SK-N-SH (cell line): ENCODE measurements around the gene NAP1L5. TPM values are rescaled to one million over a fixed set of nuclear protein-coding genes. Genes with fewer than 3 reads are reported as not detected.

Experiments used
- CTCF ChIA-PET: fragments of 300-600, 350-600 bp; formaldehyde crosslinking; extraction: SDS; loops from one replicate; lab custom pipeline; 2021; lab: Yijun Ruan, JAX
- POLR2A ChIA-PET: fragments of 350-600 bp; sonication (Branson Sonifier 250); formaldehyde crosslinking; extraction: SDS; loops from one replicate; lab custom pipeline; 2020; ENCODE audit warnings: antibody characterized with exemption, inconsistent platforms; lab: Yijun Ruan, JAX
- DNase-seq: peaks from one replicate; pipeline ENCODE4 v3.0.0; 2012
- H2AFZ ChIP-seq: fragments of 200-600 bp; sonication (generic); 2 replicates; pipeline ENCODE4 v1.8.1; 2016; ENCODE audit warnings: antibody characterized with exemption, mild to moderate bottlenecking, low read depth
- H3F3A ChIP-seq: fragments of 200-600 bp; sonication (generic); replicated peaks from 2 replicates; pipeline ENCODE3; 2016; ENCODE audit warnings: antibody characterized with exemption, mild to moderate bottlenecking; ENCODE audit not compliant: insufficient read depth
- H3K27ac ChIP-seq, 2 experiments: fragments of 200-500 bp in 1 of 2; fragments of 200-600 bp in 1 of 2; sonication (Bioruptor generic) in 1 of 2; sonication (generic), shearing (Covaris generic) in 1 of 2; 2 replicates each; pipeline versions ENCODE4 v1.5.1 to v1.6.1; 2014 to 2016; ENCODE audit warnings: low read depth in 2 of 2, inconsistent platforms in 1 of 2, low read length in 1 of 2, mild to moderate bottlenecking in 1 of 2, mixed read lengths in 1 of 2
- H3K27me3 ChIP-seq: fragments of 200-600 bp; sonication (generic), shearing (Covaris generic); 2 replicates; pipeline ENCODE4 v1.6.1; 2016; ENCODE audit warnings: mixed run types; ENCODE audit not compliant: insufficient read depth
- H3K36me3 ChIP-seq, 2 experiments: fragments of 200-500 bp in 1 of 2; fragments of 200-600 bp in 1 of 2; sonication (Bioruptor generic) in 1 of 2; sonication (generic) in 1 of 2; replicated peaks in 1 of 2; 2 replicates each; pipeline versions ENCODE3 to v1.5.1; 2014 to 2016; ENCODE audit warnings: low read length in 1 of 2, mild to moderate bottlenecking in 1 of 2; ENCODE audit not compliant: insufficient read depth in 2 of 2, control insufficient read depth in 1 of 2
- H3K4me1 ChIP-seq, 2 experiments: fragments of 200-500 bp in 1 of 2; fragments of 200-600 bp in 1 of 2; sonication (Bioruptor generic) in 1 of 2; sonication (generic), shearing (Covaris generic) in 1 of 2; 2 replicates each; pipeline versions ENCODE4 v1.5.1 to v1.6.1; 2014 to 2016; ENCODE audit warnings: low read depth in 1 of 2, low read length in 1 of 2, mixed run types in 1 of 2; ENCODE audit not compliant: insufficient read depth in 2 of 2, control insufficient read depth in 1 of 2
- H3K4me2 ChIP-seq: fragments of 200-600 bp; sonication (generic), shearing (Covaris generic); 2 replicates; pipeline ENCODE4 v1.6.1; 2017; ENCODE audit warnings: mixed run types
- H3K4me3 ChIP-seq, 2 experiments: fragments of 200-500 bp in 1 of 2; fragments of 200-600 bp in 1 of 2; sonication (Bioruptor generic) in 1 of 2; sonication (generic), shearing (Covaris generic) in 1 of 2; 2 replicates each; pipeline versions ENCODE4 v1.5.1 to v1.8.1; 2014 to 2016; ENCODE audit warnings: low read depth in 2 of 2, inconsistent platforms in 1 of 2, low read length in 1 of 2, mild to moderate bottlenecking in 1 of 2, mixed read lengths in 1 of 2, moderate library complexity in 1 of 2
- H3K79me2 ChIP-seq: fragments of 200-600 bp; sonication (generic); 2 replicates; pipeline ENCODE4 v1.8.1; 2017; ENCODE audit warnings: mild to moderate bottlenecking; ENCODE audit not compliant: insufficient read depth
- H3K9ac ChIP-seq: fragments of 200-600 bp; sonication (generic); 2 replicates; pipeline ENCODE4 v1.6.1; 2017; ENCODE audit warnings: mixed run types
- H3K9me2 ChIP-seq: fragments of 200-600 bp; sonication (generic); 2 replicates; pipeline ENCODE4 v1.6.1; 2017; ENCODE audit warnings: mixed run types
- H3K9me3 ChIP-seq: fragments of 200-600 bp; sonication (generic); 2 replicates; pipeline ENCODE4 v1.6.1; 2017; ENCODE audit warnings: mixed run types, mild to moderate bottlenecking, moderate library complexity
- H4K20me1 ChIP-seq: fragments of 200-600 bp; sonication (generic); 2 replicates; pipeline ENCODE4 v1.6.1; 2017; ENCODE audit warnings: mild to moderate bottlenecking, mixed run types; ENCODE audit not compliant: insufficient read depth
- CHD2 ChIP-seq: fragments of 150-350 bp; IDR thresholded peaks from 2 replicates; pipeline ENCODE4 v1.6.1; 2018; ENCODE audit warnings: low read length; ENCODE audit not compliant: partially characterized antibody
- ELF1 ChIP-seq: IDR thresholded peaks from 2 replicates; pipeline ENCODE4 v1.4.0; 2012
- EP300 ChIP-seq, 2 experiments: IDR thresholded peaks; 2 replicates each; pipeline versions ENCODE4 v1.4.0 to v1.6.1; 2012; ENCODE audit warnings: borderline replicate concordance in 1 of 2, low read depth in 1 of 2, low read length in 1 of 2
- FOSL2 ChIP-seq: IDR thresholded peaks from 2 replicates; pipeline ENCODE4 v1.4.0; 2012; ENCODE audit warnings: low read depth, mild to moderate bottlenecking, moderate library complexity, borderline replicate concordance
- GABPA ChIP-seq: IDR thresholded peaks from 2 replicates; pipeline ENCODE4 v1.4.0; 2012; ENCODE audit warnings: low read depth, mild to moderate bottlenecking
- GATA2 ChIP-seq: sonication (generic); formaldehyde crosslinking; IDR thresholded peaks from 2 replicates; pipeline ENCODE4 v1.5.0; 2020; ENCODE audit warnings: mild to moderate bottlenecking, missing genetic modification reagents
- MEF2A ChIP-seq: IDR thresholded peaks from 2 replicates; pipeline ENCODE4 v1.4.0; 2012; ENCODE audit warnings: low read depth, borderline replicate concordance
- NRF1 ChIP-seq: IDR thresholded peaks from 2 replicates; pipeline ENCODE4 v1.6.1; 2012; ENCODE audit warnings: low read depth, mild to moderate bottlenecking, low read length
- POLR2AphosphoS5 ChIP-seq: IDR thresholded peaks from 2 replicates; pipeline ENCODE4 v1.6.1; 2012; ENCODE audit warnings: low read depth, low read length
- RAD21 ChIP-seq: IDR thresholded peaks from 2 replicates; pipeline ENCODE4 v1.6.1; 2012; ENCODE audit warnings: mild to moderate bottlenecking, low read length
- RFX5 ChIP-seq: IDR thresholded peaks from 2 replicates; pipeline ENCODE4 v1.6.1; 2012; ENCODE audit warnings: mild to moderate bottlenecking, improper control_type of control experiment, low read length
- SIN3A ChIP-seq: IDR thresholded peaks from 2 replicates; pipeline ENCODE4 v1.6.1; 2012; ENCODE audit warnings: low read depth, mild to moderate bottlenecking, low read length, moderate library complexity, borderline replicate concordance
- TCF12 ChIP-seq: IDR thresholded peaks from 2 replicates; pipeline ENCODE4 v1.4.0; 2012
- YY1 ChIP-seq: IDR thresholded peaks from 2 replicates; pipeline ENCODE4 v1.4.0; 2012; ENCODE audit warnings: low read depth, mild to moderate bottlenecking
- WGBS: methylation state at CpG from one replicate; pipeline ENCODE4 v1.1.6; 2017; ENCODE audit warnings: low lambda C conversion rate; 5-methylcytosine and 5-hydroxymethylcytosine counted together
- polyA plus RNA-seq, 3 experiments: library from polyadenylated mRNA; depleted of rRNA; stranded (reverse); fragments of >200 nt; gene quantifications; 2 replicates each; pipeline ENCODE4 v1.2.3, GENCODE V29; 2012
- TF ChIP-seq, protein P1 (sequence below): fragments of 200-600 bp; sonication (generic); IDR thresholded peaks from 2 replicates; pipeline ENCODE4 v1.6.1; 2017; ENCODE audit warnings: antibody characterized with exemption, mild to moderate bottlenecking, moderate library complexity

The NAP1L5 gene
- polyA plus RNA-seq, 1 of the 3 experiments (the other 2 are of a cell fraction) = 7.5 TPM

DNA sequence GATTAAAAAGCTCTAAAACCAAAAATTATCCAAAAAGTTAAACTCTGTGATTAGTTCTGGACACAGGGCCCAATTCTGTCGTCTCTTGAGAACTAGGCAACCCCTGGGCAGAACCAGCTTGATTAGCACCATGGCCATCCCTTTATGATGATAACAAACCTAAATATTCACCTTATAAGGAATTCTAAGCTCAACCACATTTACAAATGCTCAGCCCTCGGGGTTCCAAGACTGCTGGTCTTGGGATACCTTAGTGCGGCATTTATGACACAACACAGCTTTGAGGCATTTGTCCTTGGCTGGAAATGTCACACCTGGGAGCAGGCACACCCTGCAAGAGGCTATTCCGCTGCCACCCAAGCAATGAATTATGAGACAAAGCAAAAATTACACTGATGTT, 27.5 kb upstream of the NAP1L5 start:
- Histone ChIP-seq H3K4me1 (peaks cover 0 to 5% of the 10 kb centered on the region in 2 experiments; a peak in 1 of 4 replicates), H3K79me2 (no peaks in the 10 kb centered on the region), H3K36me3 (peaks cover 8 to 31% of the 10 kb centered on the region in 2 experiments), H3F3A (no peaks in the 10 kb centered on the region), H3K9me2 (no peaks in the 10 kb centered on the region), H3K9ac (no peak overlapping the region), H3K4me3 (no peak overlapping the region), H3K27me3 (no peaks in the 10 kb centered on the region), H2AFZ (no peak overlapping the region), H4K20me1 (no peaks in the 10 kb centered on the region), H3K27ac (no peak overlapping the region), H3K9me3 (no peaks in the 10 kb centered on the region), H3K4me2 (no peak overlapping the region)
- 70% methylated on average over 4 of the region's 4 CpGs for WGBS
- POLR2A ChIA-PET = interaction anchor here (0.5 kb wide), 1 partner anchor 114 kb away, joined by 3 read pairs; no protein-coding TSS in a partner anchor
- CTCF ChIA-PET = interaction anchor here (1.9 kb wide), 1 partner anchor 299 kb away, joined by 4 read pairs; no protein-coding TSS in a partner anchor
- TF ChIP-seq GATA2 (CRISPR knock-in tag) (no peak), TCF12 (no peak), SIN3A (no peak), GABPA (no peak), POLR2AphosphoS5 (no peak), ELF1 (no peak), CHD2 (no peak), MEF2A (no peak), RFX5 (no peak), EP300 (IDR thresholded peaks at IDR 0.05; ENCODE audit: borderline replicate concordance in 1 of 2, low read depth in 1 of 2, low read length in 1 of 2) (no peak)
- TF ChIP-seq, protein P1, sequence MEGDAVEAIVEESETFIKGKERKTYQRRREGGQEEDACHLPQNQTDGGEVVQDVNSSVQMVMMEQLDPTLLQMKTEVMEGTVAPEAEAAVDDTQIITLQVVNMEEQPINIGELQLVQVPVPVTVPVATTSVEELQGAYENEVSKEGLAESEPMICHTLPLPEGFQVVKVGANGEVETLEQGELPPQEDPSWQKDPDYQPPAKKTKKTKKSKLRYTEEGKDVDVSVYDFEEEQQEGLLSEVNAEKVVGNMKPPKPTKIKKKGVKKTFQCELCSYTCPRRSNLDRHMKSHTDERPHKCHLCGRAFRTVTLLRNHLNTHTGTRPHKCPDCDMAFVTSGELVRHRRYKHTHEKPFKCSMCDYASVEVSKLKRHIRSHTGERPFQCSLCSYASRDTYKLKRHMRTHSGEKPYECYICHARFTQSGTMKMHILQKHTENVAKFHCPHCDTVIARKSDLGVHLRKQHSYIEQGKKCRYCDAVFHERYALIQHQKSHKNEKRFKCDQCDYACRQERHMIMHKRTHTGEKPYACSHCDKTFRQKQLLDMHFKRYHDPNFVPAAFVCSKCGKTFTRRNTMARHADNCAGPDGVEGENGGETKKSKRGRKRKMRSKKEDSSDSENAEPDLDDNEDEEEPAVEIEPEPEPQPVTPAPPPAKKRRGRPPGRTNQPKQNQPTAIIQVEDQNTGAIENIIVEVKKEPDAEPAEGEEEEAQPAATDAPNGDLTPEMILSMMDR = no peak
- DNase-seq = no peak

DNA sequence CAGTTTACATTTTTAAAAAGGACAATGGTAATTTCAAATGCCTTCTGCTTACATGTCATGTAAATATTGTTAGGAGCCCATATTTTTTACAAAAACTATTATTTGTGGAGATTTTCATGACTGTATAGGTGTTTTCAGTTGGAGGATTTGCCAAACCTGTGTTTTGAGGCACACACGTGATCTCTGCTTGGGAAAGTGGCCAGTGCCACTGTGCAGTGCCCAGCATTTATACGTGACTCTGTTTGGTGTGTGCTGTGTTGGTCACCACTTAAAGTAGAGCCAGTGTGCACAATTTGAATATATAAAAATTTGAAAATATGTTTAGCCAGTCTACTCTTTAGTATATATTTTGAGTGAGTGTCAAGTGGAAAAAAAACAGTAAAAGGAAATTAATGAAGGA, 26.8 kb upstream of the NAP1L5 start:
- CTCF ChIA-PET = no interaction called here
- POLR2A ChIA-PET = no interaction called here

More for the DNA sequence above, 26.8 kb upstream of the NAP1L5 start:
- no peak overlapping the region for H2AFZ ChIP-seq
- no peaks in the 10 kb centered on the region for H3K27me3 ChIP-seq
- no peaks in the 10 kb centered on the region for H3K9me3 ChIP-seq
- no peak overlapping the region for H3K27ac ChIP-seq
- H3K79me2 ChIP-seq = no peaks in the 10 kb centered on the region
- H3F3A ChIP-seq = no peaks in the 10 kb centered on the region
- H3K36me3 ChIP-seq = peaks cover 8 to 24% of the 10 kb centered on the region in 2 experiments
- H3K4me3 ChIP-seq = no peak overlapping the region
- no peaks in the 10 kb centered on the region for H4K20me1 ChIP-seq
- H3K9me2 ChIP-seq = no peaks in the 10 kb centered on the region
- H3K4me2 ChIP-seq = no peak overlapping the region
- peaks cover 0 to 5% of the 10 kb centered on the region in 2 experiments; a peak in 1 of 4 replicates for H3K4me1 ChIP-seq
- H3K9ac ChIP-seq = no peak overlapping the region
- no peak for TF ChIP-seq EP300 (IDR thresholded peaks at IDR 0.05; ENCODE audit: borderline replicate concordance in 1 of 2, low read depth in 1 of 2, low read length in 1 of 2)
- no peak for TF ChIP-seq RAD21
- TF ChIP-seq GATA2 (CRISPR knock-in tag) = no peak
- no peak for TF ChIP-seq FOSL2
- TF ChIP-seq YY1 = no peak
- TF ChIP-seq NRF1 = no peak
- no peak for DNase-seq
- WGBS = 94% methylated on average over 2 of the region's 2 CpGs
